Liver (tissue), 9 donors: ENCODE results near the gene POLR2H. TPM values are rescaled to one million over a fixed set of nuclear protein-coding genes. Genes with fewer than 3 reads are reported as not detected.

Experiments
- DNase-seq: peaks from one replicate; pipeline ENCODE4 v3.0.0-alpha.2; 2017; ENCODE audit warnings: low spot score
- H3K27ac ChIP-seq, 2 donors: one replicate each; pipeline ENCODE4 v1.7.0; 2013; ENCODE audit warnings: inconsistent platforms in 2 of 2, low read length in 2 of 2, control low read depth in 1 of 2, low read depth in 1 of 2, mild to moderate bottlenecking in 1 of 2
- H3K27me3 ChIP-seq, 4 donors: one replicate each; pipeline versions ENCODE4 v1.6.1 to v1.7.0; 2013; ENCODE audit warnings: low read length in 3 of 4, inconsistent platforms in 1 of 4, mild to moderate bottlenecking in 1 of 4, moderate library complexity in 1 of 4; ENCODE audit not compliant: control insufficient read depth in 4 of 4, insufficient read depth in 4 of 4
- H3K36me3 ChIP-seq, 4 donors: one replicate each; pipeline versions ENCODE4 v1.6.1 to v1.7.0; 2013; ENCODE audit warnings: low read length in 3 of 4, mild to moderate bottlenecking in 3 of 4, low read depth in 1 of 4, moderate library complexity in 1 of 4; ENCODE audit not compliant: control insufficient read depth in 4 of 4, insufficient read depth in 3 of 4
- H3K4me1 ChIP-seq, 4 donors: one replicate each; pipeline versions ENCODE4 v1.6.1 to v1.7.0; 2013; ENCODE audit warnings: low read length in 3 of 4, mild to moderate bottlenecking in 3 of 4, moderate library complexity in 1 of 4; ENCODE audit not compliant: control insufficient read depth in 4 of 4, insufficient read depth in 4 of 4
- H3K4me3 ChIP-seq, 3 donors: one replicate each; pipeline versions ENCODE4 v1.6.1 to v1.7.0; 2013; ENCODE audit warnings: low read length in 3 of 3, control low read depth in 1 of 3, low read depth in 1 of 3, mild to moderate bottlenecking in 1 of 3
- H3K9ac ChIP-seq, 2 donors: one replicate each; pipeline ENCODE4 v1.7.0; 2013; ENCODE audit warnings: low read length in 2 of 2, mild to moderate bottlenecking in 2 of 2, moderate library complexity in 2 of 2, control low read depth in 1 of 2, low read depth in 1 of 2
- H3K9me3 ChIP-seq, 4 donors: one replicate each; pipeline versions ENCODE4 v1.6.1 to v1.7.0; 2013; ENCODE audit warnings: low read length in 3 of 4; ENCODE audit not compliant: control insufficient read depth in 4 of 4
- EGR1 ChIP-seq, 2 donors: IDR thresholded peaks; 2 replicates each; pipeline ENCODE4 v1.6.1; 2016 to 2018; ENCODE audit warnings: antibody characterized with exemption in 2 of 2, low read depth in 2 of 2
- FOXA1 ChIP-seq: IDR thresholded peaks from 2 replicates; pipeline ENCODE4 v1.6.1; 2016; ENCODE audit warnings: antibody characterized with exemption
- FOXA2 ChIP-seq: IDR thresholded peaks from 2 replicates; pipeline ENCODE4 v1.6.1; 2016; ENCODE audit warnings: antibody characterized with exemption
- GABPA ChIP-seq, 2 donors: IDR thresholded peaks in 1 of 2; conservative IDR thresholded peaks in 1 of 2; 2 replicates each; pipeline ENCODE4 v1.6.1; 2016; ENCODE audit warnings: antibody characterized with exemption in 2 of 2, mild to moderate bottlenecking in 1 of 2, moderate library complexity in 1 of 2
- HNF4A ChIP-seq, 2 donors: conservative IDR thresholded peaks; 2 replicates each; pipeline ENCODE4 v1.6.1; 2016; ENCODE audit warnings: antibody characterized with exemption in 2 of 2, mild to moderate bottlenecking in 2 of 2
- HNF4G ChIP-seq: IDR thresholded peaks from 2 replicates; pipeline ENCODE4 v1.6.1; 2016; ENCODE audit warnings: antibody characterized with exemption
- JUND ChIP-seq, 2 donors: IDR thresholded peaks; 2 replicates each; pipeline ENCODE4 v1.6.1; 2016; ENCODE audit warnings: antibody characterized with exemption in 2 of 2
- NR2F2 ChIP-seq: IDR thresholded peaks from 2 replicates; pipeline ENCODE4 v1.6.1; 2016; ENCODE audit warnings: antibody characterized with exemption
- RAD21 ChIP-seq, 2 donors: IDR thresholded peaks; 2 replicates each; pipeline ENCODE4 v1.6.1; 2016; ENCODE audit warnings: antibody characterized with exemption in 2 of 2, mild to moderate bottlenecking in 2 of 2
- RXRA ChIP-seq, 2 donors: IDR thresholded peaks; 2 replicates each; pipeline ENCODE4 v1.6.1; 2017 to 2018; ENCODE audit warnings: antibody characterized with exemption in 2 of 2, mild to moderate bottlenecking in 1 of 2
- SP1 ChIP-seq: IDR thresholded peaks from 2 replicates; pipeline ENCODE4 v1.6.1; 2018; ENCODE audit warnings: antibody characterized with exemption, mild to moderate bottlenecking
- TAF1 ChIP-seq: conservative IDR thresholded peaks from 2 replicates; pipeline ENCODE4 v1.6.1; 2016; ENCODE audit warnings: antibody characterized with exemption, mild to moderate bottlenecking
- YY1 ChIP-seq: IDR thresholded peaks from 2 replicates; pipeline ENCODE4 v1.6.1; 2016; ENCODE audit warnings: antibody characterized with exemption, mild to moderate bottlenecking
- WGBS: extraction: QIAGEN DNeasy Blood & Tissue Kit; methylation state at CpG from one replicate; pipeline ENCODE4 v1.1.7; 2013; 5-methylcytosine and 5-hydroxymethylcytosine counted together
- polyA plus RNA-seq, 2 donors: library from polyadenylated mRNA; stranded (reverse) in 1 of 2; unstranded in 1 of 2; fragments of 200-250 nt in 1 of 2; fragments of >200 nt in 1 of 2; fragmentation: Nextera tagmentation in 1 of 2; extraction: Ambion mirVana in 1 of 2; gene quantifications; one replicate each; pipeline versions ENCODE4 v1.2.1 to v1.2.3, GENCODE V29; 2013 to 2015
- total RNA-seq, 2 donors: library from RNA; depleted of rRNA; stranded (reverse); fragments of >200 nt; gene quantifications; one replicate each; pipeline ENCODE4 v1.2.3, GENCODE V29; 2014
- TF ChIP-seq, protein P1 (sequence below): IDR thresholded peaks from 2 replicates; pipeline ENCODE4 v1.6.1; 2016; ENCODE audit warnings: antibody characterized with exemption
- TF ChIP-seq, protein P2 (sequence below): IDR thresholded peaks from 2 replicates; pipeline ENCODE4 v1.6.1; 2016; ENCODE audit warnings: antibody characterized with exemption
- TF ChIP-seq, protein P3 (sequence below): fragments of 150-350 bp; IDR thresholded peaks from 2 replicates; pipeline ENCODE4 v1.5.1; 2017; ENCODE audit warnings: improper control_type of control experiment, low read depth, low read length; ENCODE audit not compliant: missing input control
- TF ChIP-seq, protein P4 (sequence below): IDR thresholded peaks from 2 replicates; pipeline ENCODE4 v1.6.1; 2016; ENCODE audit warnings: antibody characterized with exemption, mild to moderate bottlenecking
- TF ChIP-seq, protein P5 (sequence below): IDR thresholded peaks from 2 replicates; pipeline ENCODE4 v1.6.1; 2016; ENCODE audit warnings: antibody characterized with exemption
- donor health status: healthy.
- donor health status: healthy.
- donor health status: healthy.
- donor health status: healthy.
- donor health status: healthy.

Gene POLR2H
- total RNA-seq (10 to 100 TPM; 25.7 to 55.7 TPM), polyA plus RNA-seq (10 to 100 TPM; 43.1 to 43.9 TPM)

DNA sequence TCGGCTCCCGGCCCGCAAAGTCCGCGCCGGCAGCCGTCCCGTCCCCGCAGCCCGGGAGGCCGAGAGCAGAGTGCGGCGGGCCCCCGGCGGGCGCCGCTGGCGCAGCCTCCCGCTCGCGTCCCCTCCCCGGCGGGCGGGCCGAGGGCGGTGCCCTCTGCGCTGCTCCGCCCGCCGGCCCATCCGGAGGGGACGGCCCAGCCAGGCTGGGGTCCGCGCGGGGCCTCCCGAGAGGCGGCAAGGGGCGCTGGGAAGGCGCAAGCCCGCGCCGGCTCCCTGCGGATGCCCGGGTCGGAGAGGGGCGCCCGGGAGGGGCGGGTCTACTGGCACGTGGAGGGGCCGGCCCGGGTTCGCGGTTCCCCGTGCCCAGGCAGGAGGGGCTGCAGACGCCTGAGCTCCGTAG, at the start of gene POLR2H, which contains the start of gene CLCN2:
TSS of gene POLR2H (plus strand) at position 179 of the 400 bp plus-strand sequence. CDS start 1,783 bp downstream, outside the sequence.
TSS of gene CLCN2 (minus strand) at position 74 of the 400 bp plus-strand sequence. CDS start 126 bp downstream, outside the sequence.
- Histone ChIP-seq H3K9me3 (no peaks in the 10 kb centered on the region), H3K36me3 (peaks cover 0 to 6% (median under 1%) of the 10 kb centered on the region in 4 donors), H3K27me3 (no peaks in the 10 kb centered on the region), H3K4me3 (peak within 1 kb of the TSS; percentile 88 to 97 (median 96)), H3K27ac (peak within 1 kb of the TSS; percentile 92 to 98), H3K4me1 (peaks cover 2 to 28% (median 11%) of the 10 kb centered on the region in 4 donors), H3K9ac (peak within 1 kb of the TSS; percentile 74 to 92)
- DNase-seq: peak; percentile 70
- under 1% methylated on average over 56 of the region's 56 CpGs for WGBS
- TF ChIP-seq EGR1 (IDR thresholded peaks at IDR 0.05; ENCODE audit: low read depth in 2 of 2) (no peak), FOXA1 (no peak)
- TF ChIP-seq, protein P1, sequence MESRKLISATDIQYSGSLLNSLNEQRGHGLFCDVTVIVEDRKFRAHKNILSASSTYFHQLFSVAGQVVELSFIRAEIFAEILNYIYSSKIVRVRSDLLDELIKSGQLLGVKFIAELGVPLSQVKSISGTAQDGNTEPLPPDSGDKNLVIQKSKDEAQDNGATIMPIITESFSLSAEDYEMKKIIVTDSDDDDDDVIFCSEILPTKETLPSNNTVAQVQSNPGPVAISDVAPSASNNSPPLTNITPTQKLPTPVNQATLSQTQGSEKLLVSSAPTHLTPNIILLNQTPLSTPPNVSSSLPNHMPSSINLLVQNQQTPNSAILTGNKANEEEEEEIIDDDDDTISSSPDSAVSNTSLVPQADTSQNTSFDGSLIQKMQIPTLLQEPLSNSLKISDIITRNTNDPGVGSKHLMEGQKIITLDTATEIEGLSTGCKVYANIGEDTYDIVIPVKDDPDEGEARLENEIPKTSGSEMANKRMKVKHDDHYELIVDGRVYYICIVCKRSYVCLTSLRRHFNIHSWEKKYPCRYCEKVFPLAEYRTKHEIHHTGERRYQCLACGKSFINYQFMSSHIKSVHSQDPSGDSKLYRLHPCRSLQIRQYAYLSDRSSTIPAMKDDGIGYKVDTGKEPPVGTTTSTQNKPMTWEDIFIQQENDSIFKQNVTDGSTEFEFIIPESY: no peak
- TF ChIP-seq, protein P2, sequence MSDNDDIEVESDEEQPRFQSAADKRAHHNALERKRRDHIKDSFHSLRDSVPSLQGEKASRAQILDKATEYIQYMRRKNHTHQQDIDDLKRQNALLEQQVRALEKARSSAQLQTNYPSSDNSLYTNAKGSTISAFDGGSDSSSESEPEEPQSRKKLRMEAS: no peak

DNA sequence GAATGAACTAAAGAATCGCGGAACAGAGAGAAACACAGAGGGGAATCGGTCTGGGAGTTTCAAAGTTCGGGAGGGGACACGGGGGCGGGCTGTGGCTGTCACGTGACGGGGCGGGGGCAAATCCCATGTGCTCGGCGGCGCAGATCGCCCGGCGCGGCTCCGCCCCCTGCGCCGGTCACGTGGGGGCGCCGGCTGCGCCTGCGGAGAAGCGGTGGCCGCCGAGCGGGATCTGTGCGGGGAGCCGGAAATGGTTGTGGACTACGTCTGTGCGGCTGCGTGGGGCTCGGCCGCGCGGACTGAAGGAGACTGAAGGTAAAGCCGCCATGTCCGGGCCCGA, 47.2 kb upstream of the POLR2H start, which contains the start of gene EIF4G1:
TSS of gene EIF4G1 (plus strand) at position 244 of the 337 bp plus-strand sequence. CDS start 1,191 bp downstream, outside the sequence.
- TF ChIP-seq, protein P1: no peak
- peak; percentile 45 to 63 for TF ChIP-seq EGR1 (IDR thresholded peaks at IDR 0.05; ENCODE audit: low read depth in 2 of 2)
- no peak for TF ChIP-seq JUND (IDR thresholded peaks at IDR 0.05)
- TF ChIP-seq TAF1: no peak
- TF ChIP-seq, protein P2: peak; percentile 44
- TF ChIP-seq, protein P3, sequence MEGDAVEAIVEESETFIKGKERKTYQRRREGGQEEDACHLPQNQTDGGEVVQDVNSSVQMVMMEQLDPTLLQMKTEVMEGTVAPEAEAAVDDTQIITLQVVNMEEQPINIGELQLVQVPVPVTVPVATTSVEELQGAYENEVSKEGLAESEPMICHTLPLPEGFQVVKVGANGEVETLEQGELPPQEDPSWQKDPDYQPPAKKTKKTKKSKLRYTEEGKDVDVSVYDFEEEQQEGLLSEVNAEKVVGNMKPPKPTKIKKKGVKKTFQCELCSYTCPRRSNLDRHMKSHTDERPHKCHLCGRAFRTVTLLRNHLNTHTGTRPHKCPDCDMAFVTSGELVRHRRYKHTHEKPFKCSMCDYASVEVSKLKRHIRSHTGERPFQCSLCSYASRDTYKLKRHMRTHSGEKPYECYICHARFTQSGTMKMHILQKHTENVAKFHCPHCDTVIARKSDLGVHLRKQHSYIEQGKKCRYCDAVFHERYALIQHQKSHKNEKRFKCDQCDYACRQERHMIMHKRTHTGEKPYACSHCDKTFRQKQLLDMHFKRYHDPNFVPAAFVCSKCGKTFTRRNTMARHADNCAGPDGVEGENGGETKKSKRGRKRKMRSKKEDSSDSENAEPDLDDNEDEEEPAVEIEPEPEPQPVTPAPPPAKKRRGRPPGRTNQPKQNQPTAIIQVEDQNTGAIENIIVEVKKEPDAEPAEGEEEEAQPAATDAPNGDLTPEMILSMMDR: no peak
- TF ChIP-seq, protein P4, sequence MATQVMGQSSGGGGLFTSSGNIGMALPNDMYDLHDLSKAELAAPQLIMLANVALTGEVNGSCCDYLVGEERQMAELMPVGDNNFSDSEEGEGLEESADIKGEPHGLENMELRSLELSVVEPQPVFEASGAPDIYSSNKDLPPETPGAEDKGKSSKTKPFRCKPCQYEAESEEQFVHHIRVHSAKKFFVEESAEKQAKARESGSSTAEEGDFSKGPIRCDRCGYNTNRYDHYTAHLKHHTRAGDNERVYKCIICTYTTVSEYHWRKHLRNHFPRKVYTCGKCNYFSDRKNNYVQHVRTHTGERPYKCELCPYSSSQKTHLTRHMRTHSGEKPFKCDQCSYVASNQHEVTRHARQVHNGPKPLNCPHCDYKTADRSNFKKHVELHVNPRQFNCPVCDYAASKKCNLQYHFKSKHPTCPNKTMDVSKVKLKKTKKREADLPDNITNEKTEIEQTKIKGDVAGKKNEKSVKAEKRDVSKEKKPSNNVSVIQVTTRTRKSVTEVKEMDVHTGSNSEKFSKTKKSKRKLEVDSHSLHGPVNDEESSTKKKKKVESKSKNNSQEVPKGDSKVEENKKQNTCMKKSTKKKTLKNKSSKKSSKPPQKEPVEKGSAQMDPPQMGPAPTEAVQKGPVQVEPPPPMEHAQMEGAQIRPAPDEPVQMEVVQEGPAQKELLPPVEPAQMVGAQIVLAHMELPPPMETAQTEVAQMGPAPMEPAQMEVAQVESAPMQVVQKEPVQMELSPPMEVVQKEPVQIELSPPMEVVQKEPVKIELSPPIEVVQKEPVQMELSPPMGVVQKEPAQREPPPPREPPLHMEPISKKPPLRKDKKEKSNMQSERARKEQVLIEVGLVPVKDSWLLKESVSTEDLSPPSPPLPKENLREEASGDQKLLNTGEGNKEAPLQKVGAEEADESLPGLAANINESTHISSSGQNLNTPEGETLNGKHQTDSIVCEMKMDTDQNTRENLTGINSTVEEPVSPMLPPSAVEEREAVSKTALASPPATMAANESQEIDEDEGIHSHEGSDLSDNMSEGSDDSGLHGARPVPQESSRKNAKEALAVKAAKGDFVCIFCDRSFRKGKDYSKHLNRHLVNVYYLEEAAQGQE: no peak
- no peak for TF ChIP-seq FOXA1
- peak; percentile 75 for TF ChIP-seq YY1
- TF ChIP-seq HNF4A (conservative IDR thresholded peaks at IDR 0.05): peak; percentile 22 to 49
- peak; percentile 49 to 65 for TF ChIP-seq RXRA (IDR thresholded peaks at IDR 0.05)
- TF ChIP-seq GABPA (IDR thresholded peaks at IDR 0.05 in 1 of 2, conservative IDR thresholded peaks at IDR 0.05 in 1 of 2): peak in 1 of 2 donors; percentile 49
- peak; percentile 39 for TF ChIP-seq SP1
- TF ChIP-seq HNF4G: no peak
- TF ChIP-seq, protein P5, sequence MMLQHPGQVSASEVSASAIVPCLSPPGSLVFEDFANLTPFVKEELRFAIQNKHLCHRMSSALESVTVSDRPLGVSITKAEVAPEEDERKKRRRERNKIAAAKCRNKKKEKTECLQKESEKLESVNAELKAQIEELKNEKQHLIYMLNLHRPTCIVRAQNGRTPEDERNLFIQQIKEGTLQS: no peak
- TF ChIP-seq RAD21 (IDR thresholded peaks at IDR 0.05): no peak
- no peak for TF ChIP-seq NR2F2
- no peak for TF ChIP-seq FOXA2
- peak; percentile 95 for DNase-seq
- Histone ChIP-seq H3K4me1 (peaks cover 7 to 42% (median 38%) of the 10 kb centered on the region in 4 donors), H3K4me3 (peak within 1 kb of the TSS; percentile 88 to 98 (median 96)), H3K27me3 (no peaks in the 10 kb centered on the region), H3K9me3 (no peaks in the 10 kb centered on the region), H3K27ac (peak within 1 kb of the TSS; percentile 88 to 92), H3K36me3 (peaks cover 3 to 18% (median 7%) of the 10 kb centered on the region in 4 donors), H3K9ac (peak within 1 kb of the TSS; percentile 84 to 92)
- under 1% methylated on average over 40 of the region's 40 CpGs for WGBS
